Measurements from ENCODE around the gene CWF19L2. TPM values are rescaled to one million over a fixed set of nuclear protein-coding genes. Genes with fewer than 3 reads are reported as not detected.

The CWF19L2 gene
- total RNA-seq, 4 donors from 2014 or later: 14.9 to 47.3 (median 26.7) TPM

GRCh38 chr11:107301878-107302277, 155.7 kb downstream of the CWF19L2 start:
- Histone ChIP-seq H3K27me3 (no peaks in the 10 kb centered on the region), H3K4me1 (no peaks in the 10 kb centered on the region), H3K9me3 (peaks cover 0 to 13% (median 0%) of the 10 kb centered on the region in 3 donors), H3K27ac (no peak overlapping the region), H3K4me3 (no peak overlapping the region), H3K36me3 (peaks cover 0 to 59% of the 10 kb centered on the region in 2 donors)
- TF ChIP-seq POLR2A (IDR thresholded peaks at IDR 0.05) (no peak), CTCF (IDR thresholded peaks at IDR 0.05) (no peak), EP300 (IDR thresholded peaks at IDR 0.05) (no peak), POLR2AphosphoS5 (IDR thresholded peaks at IDR 0.05) (no peak)
- WGBS, 2 donors (ENCODE audit: low coverage in 1 of 2): 69% methylated on average over 1 of the region's 1 CpG; no CpG with 5 or more reads in 1 of the 2 donors
- no peak for ATAC-seq

- 88 to 90% methylated on average over 5 to 6 of the region's 13 CpGs for WGBS, 2 donors (ENCODE audit: low coverage in 1 of 2)
- H3K4me3 ChIP-seq: no peak overlapping the region
- no peak for ATAC-seq
- H3K9me3 ChIP-seq: peaks cover 0 to 22% (median 0%) of the 10 kb centered on the region in 3 donors
- TF ChIP-seq EP300 (IDR thresholded peaks at IDR 0.05) (no peak), POLR2A (IDR thresholded peaks at IDR 0.05) (no peak), CTCF (IDR thresholded peaks at IDR 0.05) (no peak), POLR2AphosphoS5 (IDR thresholded peaks at IDR 0.05) (no peak)
- peaks cover 0 to 42% of the 10 kb centered on the region in 2 donors for H3K36me3 ChIP-seq
- H3K27me3 ChIP-seq: no peaks in the 10 kb centered on the region
- no peak overlapping the region for H3K27ac ChIP-seq
- H3K4me1 ChIP-seq: no peaks in the 10 kb centered on the region
Observed at GRCh38 chr11:107293677-107294344, 163.8 kb downstream of the CWF19L2 start.

- H3K9me3 ChIP-seq: peaks cover 0 to 11% (median 0%) of the 10 kb centered on the region in 3 donors
- 67 to 100% methylated on average over 1 of the region's 1 CpG for WGBS, 2 donors (ENCODE audit: low coverage in 1 of 2)
- no peaks in the 10 kb centered on the region for H3K27me3 ChIP-seq
- no peak overlapping the region for H3K27ac ChIP-seq
- no peak overlapping the region for H3K4me3 ChIP-seq
- no peaks in the 10 kb centered on the region for H3K4me1 ChIP-seq
- no peaks in the 10 kb centered on the region for H3K36me3 ChIP-seq
- no peak for TF ChIP-seq CTCF (IDR thresholded peaks at IDR 0.05)
- ATAC-seq: no peak
Observed at GRCh38 chr11:107282195-107282594, 175.4 kb downstream of the CWF19L2 start.

Other genes with a start within 250 kb of the CWF19L2 start
- 10 to 100 TPM in 2 of 4 donors, 1 to 10 TPM in 2; 4.9 to 11.4 (median 8.3) TPM for gene ALKBH8, start 107.9 kb upstream of the CWF19L2 start, total RNA-seq
- gene ELMOD1, start 133.3 kb upstream of the CWF19L2 start, total RNA-seq: 1 to 10 TPM in 1 of 4 donors, under 1 TPM in 1, not detected in 2; 0.66 to 2.7 TPM